ENCODE measurements around the gene VPS50.
"Not testable (repeated sequence)": the region's sequence is repeated elsewhere in the genome, so short reads cannot be mapped to it uniquely, and the experiment has no call there.

VPS50 gene

DNA sequence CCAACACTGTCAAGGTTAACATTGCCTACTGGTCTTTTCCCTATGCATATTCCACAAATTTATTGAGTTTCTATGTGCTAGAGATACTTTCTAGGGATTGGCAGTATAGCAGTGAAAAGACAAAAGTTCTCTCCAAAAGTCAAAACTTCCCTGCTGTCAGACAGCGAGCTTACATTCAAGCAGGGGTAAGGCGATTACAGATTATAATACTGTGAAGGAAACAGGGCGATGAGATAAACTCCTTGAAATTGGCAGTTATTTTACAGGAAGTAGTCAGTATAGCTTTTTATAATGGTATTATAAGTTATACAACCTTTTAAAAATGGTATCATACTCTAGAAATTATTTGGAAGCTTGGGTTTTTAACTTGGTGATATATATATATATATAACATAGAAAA, 9.9 kb downstream of the VPS50 start:
- DNase-seq (ENCODE audit: low spot score) = no peak

DNA sequence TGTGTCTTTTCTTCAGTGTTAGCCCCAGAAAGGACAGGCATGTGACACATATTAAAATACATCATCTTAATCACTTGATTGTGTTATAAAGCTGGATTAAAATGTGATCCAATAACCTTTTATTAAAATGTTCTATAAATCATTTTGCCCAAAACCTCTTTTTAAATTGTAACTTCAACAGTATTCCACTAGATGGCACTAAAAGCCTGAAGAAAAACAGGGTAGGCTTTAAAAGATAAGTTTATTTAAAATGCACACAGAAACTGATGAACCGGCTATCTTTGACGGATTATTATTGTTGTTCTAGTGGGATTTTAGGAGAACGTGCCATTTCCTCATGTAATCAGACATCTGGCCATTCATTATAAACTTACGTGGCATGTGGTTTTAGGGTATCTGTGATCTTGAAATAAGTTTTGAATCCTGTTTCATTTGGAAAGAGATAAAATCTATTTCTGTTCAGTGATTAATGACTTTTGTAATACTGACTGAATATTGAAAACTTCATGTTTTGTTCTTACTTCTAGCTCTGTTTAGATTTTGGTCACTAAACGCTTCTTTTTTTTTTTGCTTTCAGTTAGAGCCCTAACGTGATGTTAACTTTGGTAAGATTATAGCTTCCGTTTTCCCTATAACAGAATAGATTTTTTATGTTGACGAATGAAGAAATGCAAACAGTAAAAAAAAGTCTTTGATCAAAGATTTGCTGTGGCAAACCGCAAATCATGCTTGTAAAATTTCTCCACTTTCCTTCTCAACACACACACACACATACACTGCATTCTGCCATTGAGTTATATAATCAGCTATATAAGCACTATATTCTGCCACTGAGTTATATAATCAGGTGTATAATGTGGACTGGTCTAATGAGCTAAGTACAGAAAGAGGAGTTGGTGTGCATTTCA, 13.6 kb downstream of the VPS50 start:
- peak; percentile 3 for DNase-seq (ENCODE audit: low spot score)

DNA sequence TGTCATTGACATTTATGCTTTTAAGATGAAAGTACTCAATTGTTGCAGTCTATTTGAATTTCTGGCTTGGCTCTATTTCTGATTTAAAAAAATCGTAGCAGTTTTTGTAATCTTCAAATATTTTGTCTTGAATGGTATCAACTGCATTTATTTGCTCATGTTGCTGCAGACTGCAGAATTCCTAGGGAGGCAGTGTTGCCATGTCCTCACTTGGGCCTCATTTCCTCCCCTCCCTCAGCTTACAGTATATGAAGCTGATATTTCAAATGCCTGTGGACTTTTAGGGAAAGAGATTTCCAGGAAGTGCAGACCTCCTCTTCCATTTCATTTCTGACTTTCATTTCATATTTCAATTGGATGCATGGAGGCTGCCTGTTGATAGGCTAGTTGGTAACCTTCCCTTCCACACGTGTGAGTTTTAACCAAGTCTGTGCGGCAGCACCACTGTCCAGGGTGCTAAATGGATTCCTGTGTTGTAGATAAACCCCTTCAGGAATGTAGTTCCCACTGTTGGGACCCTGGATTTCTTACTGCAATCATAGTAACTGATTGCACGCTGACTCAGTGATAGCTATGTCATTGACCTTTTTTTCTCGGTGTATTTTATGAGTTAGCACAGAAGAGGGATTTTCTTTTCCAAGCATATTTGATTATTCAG, 17.5 kb downstream of the VPS50 start:
- no peak for DNase-seq (ENCODE audit: low spot score)

DNA sequence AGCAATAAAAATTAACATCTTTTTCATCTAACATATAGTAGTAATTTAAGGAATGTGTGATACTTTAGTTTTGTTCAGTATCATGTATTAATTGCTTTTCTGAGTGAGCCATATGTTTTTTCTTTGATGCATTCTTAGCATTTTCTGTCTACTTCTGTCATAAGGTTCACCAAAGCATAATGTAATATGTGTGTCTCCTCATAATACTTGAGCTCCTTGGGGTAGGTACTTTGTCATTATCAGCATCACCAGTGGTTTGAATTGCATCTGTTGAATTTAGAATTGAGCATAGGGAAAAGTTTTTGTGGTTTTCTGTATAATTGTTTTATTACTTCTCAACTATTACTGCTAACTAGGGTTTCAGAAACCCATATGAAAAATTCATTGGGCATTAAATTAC, 26.5 kb downstream of the VPS50 start:
- no peak for DNase-seq (ENCODE audit: low spot score)

DNA sequence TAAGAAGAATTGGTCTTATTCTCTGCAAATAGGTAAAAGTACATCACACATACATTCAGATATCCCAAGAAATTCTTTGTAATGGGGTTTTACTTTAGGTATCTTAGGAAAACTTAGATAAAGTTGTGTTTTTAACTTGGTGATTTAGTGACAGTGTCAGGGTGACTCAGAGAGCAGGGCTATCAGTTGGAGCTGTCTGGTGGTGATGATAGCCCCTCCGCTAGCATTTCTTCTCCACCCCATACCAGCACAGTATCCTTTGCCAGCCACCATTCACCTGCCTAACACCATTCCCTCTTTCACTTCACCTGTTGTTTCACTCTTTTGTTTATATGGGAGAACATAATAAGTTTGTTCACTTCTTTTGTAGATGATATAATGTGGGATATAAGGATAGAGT, 30.4 kb downstream of the VPS50 start:
- DNase-seq (ENCODE audit: low spot score) = no peak

DNA sequence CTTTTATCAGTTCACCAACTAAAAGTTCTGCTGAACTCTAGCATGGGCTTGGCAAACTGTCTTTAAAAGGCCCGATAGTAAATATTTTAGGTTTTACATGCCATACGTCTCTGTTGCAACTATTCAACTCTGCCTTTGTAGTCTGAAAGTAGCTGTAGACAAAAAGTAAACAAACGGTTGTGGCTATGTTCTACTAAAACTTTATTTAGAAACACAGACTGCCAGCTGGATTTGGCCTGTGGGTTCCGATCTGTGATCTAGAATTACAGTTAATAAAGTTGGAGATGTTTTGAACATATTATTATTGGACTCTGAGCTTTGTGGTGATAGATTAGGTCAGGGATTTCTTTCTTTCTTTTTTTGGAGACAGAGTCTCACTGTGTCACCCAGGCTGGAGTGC, 33.1 kb downstream of the VPS50 start:
- DNase-seq (ENCODE audit: low spot score) = no peak

DNA sequence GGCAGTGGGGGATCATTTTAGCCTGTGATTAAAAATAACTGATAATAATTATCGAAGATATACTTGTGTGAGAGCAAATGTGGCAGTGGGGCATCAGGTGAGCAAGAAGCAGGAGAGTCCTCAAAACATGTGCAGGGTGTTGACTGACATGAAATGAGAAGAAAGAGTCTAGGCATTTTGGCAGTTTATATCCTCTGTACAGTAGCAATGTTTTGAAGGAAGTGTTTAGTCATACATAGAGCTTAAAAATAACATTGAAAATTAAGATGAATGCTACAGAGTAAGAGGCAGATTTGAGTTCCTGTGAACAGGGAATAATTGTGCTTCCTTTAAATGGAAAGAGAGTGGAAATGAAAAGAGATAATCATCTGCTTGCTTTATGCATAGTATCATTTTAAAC, 47.4 kb downstream of the VPS50 start:
- no peak for DNase-seq (ENCODE audit: low spot score)

DNA sequence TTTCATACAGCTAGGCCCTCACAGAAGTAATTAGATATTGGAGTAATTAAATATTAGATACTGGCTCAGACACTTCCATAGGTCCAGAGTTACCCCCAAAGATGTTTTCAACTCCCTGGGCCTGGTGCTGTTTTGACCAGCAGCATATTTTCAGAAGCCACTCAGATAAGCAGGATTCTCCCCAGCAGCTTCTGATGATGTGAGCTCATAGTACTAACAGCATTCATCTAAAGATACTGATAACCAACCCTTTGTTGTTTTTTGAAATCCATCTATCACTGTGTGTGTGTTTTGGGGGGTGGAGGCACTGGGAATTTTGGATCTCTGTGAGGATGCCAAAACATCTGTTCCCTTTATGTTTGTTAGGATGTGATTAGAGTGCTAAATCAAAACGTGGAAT, 52.7 kb downstream of the VPS50 start:
- no peak for DNase-seq (ENCODE audit: low spot score)

DNA sequence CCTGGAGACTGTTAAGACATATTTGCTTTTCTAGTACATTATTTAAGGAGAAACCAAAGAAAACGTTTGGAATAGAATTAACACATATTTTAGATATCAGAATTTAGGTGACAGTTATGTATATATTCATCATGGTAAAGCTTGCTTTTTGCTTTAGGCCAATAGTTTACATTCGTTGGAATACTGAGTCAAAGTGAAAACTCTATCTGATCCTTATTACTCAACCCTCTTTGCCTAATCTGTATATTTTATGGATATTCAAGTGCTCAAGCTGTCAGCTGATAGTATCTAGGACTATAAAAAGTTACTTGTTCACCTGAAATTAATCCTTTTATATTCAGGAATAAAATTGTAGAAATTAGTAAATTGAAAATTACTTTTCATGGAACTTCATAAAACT, 61.1 kb downstream of the VPS50 start:
- DNase-seq (ENCODE audit: low spot score) = no peak

DNA sequence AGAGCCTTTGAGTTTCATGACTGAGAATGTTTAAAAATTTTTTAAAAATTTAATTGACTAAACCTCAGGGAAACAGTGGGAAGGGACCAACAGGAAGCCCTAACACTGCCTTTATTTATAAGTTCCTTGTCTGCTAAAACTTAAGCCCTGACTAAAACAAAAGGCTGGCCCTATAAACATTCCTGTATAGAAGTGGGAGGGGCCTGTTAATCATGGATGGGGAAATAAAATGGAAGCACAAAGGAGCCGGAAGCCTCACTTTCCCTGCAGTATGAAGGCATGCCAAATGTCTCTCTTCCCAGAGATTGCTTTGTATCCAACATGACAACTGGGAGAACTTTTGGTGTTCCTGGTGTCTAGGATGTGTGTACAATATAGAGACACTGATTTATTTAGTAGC, 66.0 kb downstream of the VPS50 start:
- no peak for DNase-seq (ENCODE audit: low spot score)

DNA sequence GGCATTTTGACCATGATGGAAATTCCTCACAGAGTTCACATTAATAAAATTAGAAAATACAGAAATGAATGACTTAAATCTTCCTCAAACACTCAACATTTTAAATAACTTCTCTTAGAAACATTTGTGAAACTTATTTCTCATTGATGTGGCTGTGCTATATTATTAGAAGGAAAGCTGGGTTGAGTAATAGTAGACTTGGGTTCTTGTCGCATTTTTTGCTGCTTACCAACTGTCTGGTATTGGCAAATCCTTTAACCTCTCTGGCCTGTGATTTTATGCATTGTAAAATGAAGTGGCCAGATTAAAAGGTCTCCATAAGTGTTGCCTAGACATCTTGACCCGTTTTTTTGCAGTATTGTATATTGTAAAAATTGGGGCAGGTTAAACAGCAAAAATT, 66.5 kb downstream of the VPS50 start:
- DNase-seq (ENCODE audit: low spot score) = no peak

DNA sequence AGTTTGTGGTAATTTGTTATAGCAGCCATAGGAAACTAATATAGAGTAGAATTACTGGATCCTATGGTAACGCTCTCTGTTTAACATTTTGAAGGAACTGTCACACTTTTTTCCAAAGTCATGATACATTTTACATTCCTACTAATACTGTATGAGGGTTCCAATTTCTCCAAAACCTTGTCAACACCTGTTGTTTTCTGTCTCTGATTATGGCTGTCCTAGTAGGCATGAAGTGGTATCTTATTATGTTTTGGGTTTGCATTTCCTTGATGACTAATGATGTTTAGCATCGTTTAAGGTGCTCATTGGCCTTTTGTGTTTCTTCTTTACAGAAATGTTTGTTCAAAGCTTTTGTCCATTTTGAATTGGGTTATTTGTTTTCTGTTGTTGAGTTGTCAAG, 69.6 kb downstream of the VPS50 start:
- DNase-seq (ENCODE audit: low spot score) = no peak

DNA sequence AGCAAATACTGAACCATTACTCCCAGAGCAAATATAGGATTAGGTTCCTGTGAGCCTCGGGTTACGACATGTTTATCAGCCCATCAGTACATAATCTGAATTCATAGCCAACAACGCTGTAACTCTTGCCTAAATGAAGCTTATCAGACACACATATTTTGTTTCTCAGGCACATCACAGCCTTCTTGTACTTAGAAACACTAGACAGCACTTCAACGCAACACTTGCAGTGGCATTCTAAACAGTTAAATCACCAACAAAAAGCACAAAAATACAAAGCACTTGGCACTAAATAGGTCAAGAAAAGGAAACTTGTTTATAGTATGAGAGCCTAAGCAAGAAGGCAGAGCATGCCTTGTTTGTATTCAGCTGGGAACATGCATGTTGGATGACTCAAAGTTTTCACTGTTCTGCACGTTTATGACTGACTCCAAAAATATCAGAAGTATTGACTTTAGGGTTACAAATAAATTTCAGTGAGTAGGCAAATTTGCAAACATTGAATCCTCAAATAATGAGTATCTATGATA, 75.0 kb downstream of the VPS50 start:
- DNase-seq (ENCODE audit: low spot score) = peak; percentile 43

DNA sequence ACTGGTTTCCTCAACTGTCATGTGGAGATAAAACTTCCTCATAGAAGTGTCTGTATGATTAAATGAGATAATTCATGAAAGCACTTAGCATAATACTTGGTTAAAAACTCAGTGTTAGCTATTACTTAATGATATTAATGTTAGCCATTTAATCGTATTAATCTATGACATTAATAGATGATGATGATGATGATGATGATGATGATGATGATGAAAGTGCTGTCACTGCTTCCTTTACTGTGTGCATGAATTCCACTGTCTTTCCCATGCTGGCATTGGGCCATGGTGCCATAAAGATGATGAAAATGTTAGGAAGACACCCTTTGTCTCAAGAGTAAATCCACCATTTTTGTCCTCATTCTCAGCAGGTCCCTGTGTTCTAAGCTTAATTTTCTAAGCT, 75.8 kb downstream of the VPS50 start:
- no peak for DNase-seq (ENCODE audit: low spot score)

DNA sequence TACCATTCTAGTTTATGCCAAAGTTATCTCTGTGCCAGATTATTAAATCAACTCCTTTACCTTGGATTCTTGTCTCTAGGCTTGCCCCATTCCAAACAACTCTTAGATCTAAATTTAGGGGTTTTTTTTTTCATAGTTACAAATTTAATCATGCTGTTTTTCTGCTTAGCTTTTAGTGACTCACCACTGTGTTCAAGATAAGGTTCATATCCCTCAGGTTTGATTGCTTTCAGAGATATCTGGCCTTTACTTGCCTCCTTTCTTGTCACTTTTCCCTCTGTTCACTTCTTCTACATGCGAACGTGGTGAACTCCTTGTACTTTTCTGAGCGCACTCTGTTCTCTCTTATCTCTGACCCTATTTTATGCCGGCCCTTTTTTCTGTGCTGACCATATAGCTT, 78.2 kb downstream of the VPS50 start:
- no peak for DNase-seq (ENCODE audit: low spot score)

DNA sequence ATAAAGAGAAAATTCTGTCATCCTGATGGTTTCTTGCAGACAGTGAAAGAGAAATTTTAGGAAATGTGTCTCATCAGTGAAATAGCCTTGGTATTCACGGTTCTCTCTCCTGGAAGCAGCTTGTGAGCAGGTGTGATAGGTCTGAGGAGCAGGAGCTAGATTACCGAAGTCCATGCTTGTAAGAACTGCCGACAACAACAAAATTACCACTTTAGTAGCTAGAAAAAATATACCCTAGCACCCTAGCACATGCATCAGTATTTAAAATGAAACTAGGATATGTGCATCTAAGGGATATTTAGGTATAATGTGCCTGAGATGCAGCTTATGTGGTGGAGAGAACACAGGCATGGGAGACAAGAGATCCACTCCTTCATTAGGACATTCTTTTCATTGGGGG, 82.3 kb downstream of the VPS50 start:
- no peak for DNase-seq (ENCODE audit: low spot score)

DNA sequence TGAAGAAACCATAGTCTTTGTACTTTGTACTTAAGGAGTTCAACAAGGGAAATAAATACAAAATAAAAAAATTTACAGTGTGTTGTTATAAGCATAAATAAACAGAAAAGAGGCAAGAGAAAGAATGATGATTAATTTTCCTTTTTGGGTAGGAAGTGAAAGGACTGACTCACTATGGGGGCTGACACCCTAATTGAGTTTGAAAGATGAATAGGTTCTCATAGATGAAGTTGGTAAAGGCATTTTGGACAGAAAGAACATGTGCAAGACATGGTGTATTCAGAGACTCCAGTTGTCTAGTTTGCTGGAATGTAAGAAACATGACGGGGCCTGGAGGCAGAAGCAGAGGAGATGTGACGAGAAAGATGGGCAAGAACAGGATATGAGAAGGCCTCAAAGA, 83.7 kb downstream of the VPS50 start:
- DNase-seq (ENCODE audit: low spot score) = no peak

DNA sequence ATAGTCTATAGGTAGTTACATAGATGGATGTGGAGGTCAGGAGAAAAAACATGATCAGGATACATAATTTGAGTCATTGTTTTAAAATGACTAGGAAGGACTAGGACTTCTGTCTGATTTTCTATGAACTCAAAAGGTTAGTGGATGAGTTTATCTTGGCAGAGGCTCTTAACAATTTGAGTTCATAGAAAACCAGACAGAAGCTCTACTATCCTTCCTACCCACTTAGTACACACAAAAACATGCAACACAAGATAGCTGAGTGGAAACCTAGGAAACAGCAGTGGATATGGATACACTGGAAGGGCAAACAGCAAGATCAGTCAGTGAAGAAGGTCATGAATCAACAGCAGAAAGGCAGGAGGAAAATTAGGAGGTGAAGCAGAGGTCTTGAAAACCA, 84.6 kb downstream of the VPS50 start:
- DNase-seq (ENCODE audit: low spot score) = no peak

DNA sequence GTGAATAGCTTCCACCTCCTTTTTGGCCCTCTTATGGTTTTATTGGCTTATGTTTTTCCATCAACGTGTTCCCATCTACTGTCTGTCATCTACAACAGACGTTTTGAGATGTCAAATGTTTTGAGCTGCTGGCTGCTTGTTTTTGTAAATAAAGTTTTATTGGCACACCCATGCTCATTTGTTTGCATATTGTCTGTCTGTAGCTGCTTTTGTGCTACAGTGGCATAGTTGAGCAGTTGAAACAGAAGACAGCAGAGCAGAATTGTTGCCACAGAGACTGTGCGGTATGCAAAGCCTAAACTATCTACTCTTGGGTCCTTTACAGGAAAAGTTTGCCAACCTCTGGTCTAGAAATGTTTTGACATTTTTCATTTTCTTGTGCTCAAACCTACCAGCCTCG, 88.7 kb downstream of the VPS50 start:
- no peak for DNase-seq (ENCODE audit: low spot score)

DNA sequence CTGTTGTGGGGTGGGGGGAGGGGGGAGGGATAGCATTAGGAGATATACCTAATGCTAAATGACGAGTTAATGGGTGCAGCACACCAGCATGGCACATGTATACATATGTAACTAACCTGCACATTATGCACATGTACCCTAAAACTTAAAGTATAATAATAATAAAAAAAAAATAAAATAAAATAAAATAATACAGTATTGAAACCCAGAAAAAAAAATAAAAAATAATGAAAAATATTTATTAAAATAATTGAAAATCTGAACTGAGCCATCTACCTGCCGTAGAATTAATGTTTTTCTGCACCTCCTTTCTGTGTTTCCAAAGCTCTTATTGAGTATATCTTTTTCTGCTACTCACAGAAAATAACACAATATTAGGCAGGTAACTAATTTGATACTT, 94.1 kb downstream of the VPS50 start:
- DNase-seq (ENCODE audit: low spot score) = not testable (repeated sequence)

DNA sequence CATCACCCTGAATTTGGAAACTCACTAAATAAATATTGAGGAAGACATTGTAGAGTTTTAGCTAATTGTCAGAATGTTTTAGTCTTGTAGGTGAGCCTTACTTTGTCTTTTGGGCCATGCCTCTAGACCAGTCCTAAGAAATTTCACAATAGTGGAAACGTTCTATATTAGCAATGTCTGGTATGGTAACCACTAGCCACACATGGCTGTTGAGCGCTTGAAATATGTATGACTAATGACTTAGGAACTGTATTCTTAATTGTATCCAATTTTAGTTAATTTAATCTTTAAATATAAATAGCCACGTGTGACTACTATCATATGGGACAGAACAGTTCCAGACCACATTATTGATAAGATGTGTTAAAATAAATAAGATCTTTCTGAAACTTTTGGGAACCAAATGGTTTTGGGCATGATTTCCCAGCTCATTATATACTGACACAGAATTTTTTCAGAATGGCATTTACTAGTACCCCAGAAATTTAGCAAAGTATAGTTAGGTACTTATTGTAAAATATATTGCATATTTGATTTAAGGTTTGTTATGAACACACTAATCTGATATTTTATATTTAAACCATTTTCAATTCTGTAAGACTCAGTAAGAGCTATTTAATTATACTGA, 95.0 kb downstream of the VPS50 start:
- peak; percentile 55 for DNase-seq (ENCODE audit: low spot score)

DNA sequence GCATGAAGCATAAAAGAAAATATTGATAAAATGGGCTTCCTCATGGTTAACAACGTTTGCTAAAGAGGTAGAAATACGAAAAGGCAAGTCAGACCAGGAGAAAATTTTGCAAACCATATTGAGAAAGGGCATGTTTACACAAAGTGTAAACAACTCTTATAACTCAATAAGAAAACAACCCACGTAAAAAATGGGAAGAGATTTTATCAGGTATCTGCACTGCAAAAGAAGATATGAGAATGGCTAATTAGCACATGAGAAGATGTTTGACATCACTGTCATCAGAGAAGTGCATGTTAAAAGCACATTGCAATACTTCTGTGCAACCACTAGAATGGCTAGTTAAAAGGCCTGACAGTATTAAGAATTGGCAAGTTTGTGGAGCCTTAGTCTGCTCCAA, 99.5 kb downstream of the VPS50 start:
- no peak for DNase-seq (ENCODE audit: low spot score)

DNA sequence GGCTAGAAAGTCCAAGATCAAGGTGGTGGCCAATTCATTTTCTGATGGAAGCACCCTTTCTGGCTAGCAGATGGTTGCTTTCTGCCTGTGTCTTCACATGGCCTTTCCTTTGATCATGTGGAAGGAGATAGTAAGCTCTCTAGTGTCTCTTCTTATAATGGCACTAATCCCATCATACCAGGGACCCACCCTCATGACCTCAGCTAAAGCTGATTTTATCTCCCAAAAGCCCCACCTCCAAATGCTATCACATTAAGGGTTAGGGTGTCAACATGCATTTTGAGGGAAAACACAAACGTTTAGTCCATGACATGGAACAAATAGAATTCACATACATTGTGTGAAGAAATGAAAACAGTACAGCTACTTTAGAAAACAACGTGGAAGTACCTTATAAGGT, 100.0 kb downstream of the VPS50 start:
- DNase-seq (ENCODE audit: low spot score) = no peak

Measured in AG08396 (cell line).